HG03354 (cell line): ENCODE data around the gene LHX2.

Experiments
- ATAC-seq: cut with Tn5 transposase; IDR thresholded peaks from one replicate; pipeline ENCODE4 v1.9.1; 2021; ENCODE audit warnings: mild to moderate bottlenecking; ENCODE audit not compliant: unreplicated experiment, poor library complexity, severe bottlenecking

LHX2 gene

GRCh38 chr9:124022201-124023121, 10.9 kb downstream of the LHX2 start:
- ATAC-seq, result no peak

DNA sequence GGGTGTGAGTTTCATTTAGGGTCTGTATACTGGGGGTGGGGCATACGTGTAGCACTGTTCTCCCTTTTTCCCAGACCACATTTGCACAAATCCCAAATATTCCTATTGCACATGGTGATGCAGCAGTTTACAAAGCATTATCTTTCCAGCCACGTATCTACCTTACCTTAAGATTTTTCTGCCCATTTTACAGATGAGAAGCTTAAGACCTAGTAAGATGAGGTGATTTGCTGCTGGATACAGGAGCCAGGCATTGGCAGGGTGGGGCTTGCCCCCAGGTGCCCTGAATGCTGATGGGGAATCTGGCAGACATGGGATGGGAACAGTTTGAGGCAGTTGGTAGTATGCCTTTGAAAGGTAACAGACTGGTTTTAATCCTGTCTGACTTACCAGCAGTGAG, 12.5 kb downstream of the LHX2 start:
- no peak for ATAC-seq

GRCh38 chr9:124029617-124030016, 18.0 kb downstream of the LHX2 start:
- ATAC-seq, result no peak

DNA sequence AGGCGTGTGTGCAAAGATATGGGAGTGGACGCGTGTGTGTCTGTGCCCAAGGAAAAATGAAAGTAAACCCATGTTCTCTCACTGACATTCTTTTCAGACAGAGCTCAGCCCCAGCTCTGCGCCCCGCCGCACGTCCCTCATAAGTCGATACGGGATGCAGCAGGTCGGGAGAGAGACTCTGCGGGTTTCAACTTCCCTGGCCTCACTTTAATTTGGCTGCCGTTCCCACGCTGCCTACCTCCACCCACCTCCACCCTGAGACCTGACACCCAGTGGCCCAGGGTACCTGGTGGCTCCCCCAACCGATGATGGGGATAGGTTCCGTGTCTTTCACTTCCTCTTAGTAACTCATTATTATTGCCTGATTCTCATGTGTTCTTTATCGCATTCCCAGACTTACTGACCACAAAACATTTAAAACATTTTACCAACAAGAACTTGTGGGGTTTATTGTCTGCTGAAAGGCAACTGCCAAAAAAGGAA, 19.4 kb downstream of the LHX2 start:
- ATAC-seq, result no peak

- ATAC-seq, result no peak
Observed at GRCh38 chr9:124032247-124032646, 20.7 kb downstream of the LHX2 start.

- no peak for ATAC-seq
Observed at GRCh38 chr9:124033348-124033747, 21.8 kb downstream of the LHX2 start.

- no peak for ATAC-seq
Observed at GRCh38 chr9:124033967-124034366, 22.4 kb downstream of the LHX2 start.

DNA sequence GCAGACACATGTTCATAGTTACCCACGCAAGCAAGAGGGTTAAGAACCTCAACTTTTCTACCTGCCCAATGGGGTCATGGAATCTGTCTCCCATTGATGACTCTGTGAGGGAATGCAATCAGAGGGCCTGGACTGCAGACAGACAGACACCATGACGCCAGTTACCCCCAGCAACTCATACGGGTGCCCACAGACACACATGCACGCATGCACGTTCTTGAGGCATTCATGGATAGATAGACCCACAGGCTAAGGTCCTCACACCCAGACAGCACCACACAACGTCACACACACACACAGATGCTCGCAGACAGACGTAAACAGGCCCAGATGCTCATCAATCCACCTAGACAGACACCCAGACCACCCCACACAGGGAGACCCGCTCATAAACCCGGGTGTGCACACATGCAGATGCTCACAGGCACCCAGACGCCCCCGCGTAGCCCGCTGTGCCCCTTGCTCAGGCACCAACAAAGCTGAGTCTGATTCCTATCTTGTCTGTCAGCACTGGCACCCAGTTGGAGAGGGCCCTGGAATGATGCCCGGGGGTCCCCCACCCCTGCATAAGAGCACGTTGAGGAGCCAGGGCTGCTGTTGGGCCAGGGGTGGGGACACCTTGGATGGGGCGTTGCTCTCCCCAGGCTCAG, 23.6 kb downstream of the LHX2 start:
- ATAC-seq, result no peak

- no peak for ATAC-seq
Observed at GRCh38 chr9:124036578-124036977, 25.0 kb downstream of the LHX2 start.

DNA sequence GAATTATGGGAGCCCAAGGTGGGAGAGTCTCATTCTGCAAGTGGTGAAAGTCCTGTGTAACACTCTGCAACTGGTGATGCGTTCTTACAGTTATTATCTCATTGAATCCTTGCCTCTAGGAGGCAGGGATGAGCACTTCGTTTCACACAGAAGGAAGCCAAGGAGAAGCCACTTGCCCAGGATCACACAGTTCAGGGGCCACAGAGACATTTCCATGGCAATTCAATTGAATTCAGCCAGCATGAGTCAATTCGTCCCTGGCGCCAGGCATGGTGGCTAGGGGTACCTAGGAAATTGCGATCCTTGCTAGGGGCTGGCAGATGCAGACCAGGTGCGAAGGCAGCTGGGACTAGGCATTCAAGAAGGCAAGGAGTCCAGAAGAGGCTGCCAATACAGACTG, 26.2 kb downstream of the LHX2 start:
- ATAC-seq, result no peak

- ATAC-seq, result no peak
Observed at GRCh38 chr9:124038239-124038638, 26.7 kb downstream of the LHX2 start.

DNA sequence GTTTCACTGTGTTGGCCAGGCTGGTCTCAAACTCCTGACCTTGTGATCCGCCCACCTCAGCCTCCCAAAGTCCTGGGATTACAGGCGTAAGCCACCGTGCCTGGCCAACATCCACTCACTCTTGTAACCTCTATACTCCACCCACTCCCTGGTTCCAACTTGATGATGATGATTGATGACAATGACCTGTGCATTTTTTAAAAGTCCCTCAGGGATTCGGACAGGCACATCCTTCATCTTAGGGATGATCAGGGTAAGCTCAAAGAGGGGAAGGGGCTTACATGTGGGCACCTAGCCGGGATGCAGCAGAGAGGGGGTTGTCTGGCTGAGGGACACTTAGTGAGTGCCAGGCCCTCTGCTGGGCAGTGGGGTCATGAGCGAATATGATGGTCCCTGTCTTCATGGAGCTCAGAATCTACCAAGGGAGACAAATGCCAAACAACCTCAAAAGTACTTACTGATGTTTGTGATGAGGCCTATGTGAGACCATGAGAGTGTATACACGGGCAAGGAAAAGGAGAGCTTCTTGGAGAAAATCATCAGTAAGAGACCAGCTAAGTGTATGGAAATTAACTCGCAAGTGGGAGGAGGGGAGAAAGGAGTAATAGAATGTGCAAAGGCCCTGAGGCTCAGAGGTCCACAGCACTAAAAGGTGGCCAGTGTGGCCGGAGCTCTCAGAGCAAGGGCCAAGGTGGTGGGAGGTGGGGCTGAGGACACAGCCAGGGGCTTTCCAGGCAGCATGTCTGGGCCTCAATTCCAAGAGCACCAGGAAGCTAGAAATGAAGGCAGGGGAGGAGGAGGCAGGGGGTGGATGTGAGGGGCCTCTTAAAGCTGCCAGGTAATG, 27.4 kb downstream of the LHX2 start:
- no peak for ATAC-seq

- ATAC-seq, result no peak
Observed at GRCh38 chr9:124040186-124040931, 28.8 kb downstream of the LHX2 start.

DNA sequence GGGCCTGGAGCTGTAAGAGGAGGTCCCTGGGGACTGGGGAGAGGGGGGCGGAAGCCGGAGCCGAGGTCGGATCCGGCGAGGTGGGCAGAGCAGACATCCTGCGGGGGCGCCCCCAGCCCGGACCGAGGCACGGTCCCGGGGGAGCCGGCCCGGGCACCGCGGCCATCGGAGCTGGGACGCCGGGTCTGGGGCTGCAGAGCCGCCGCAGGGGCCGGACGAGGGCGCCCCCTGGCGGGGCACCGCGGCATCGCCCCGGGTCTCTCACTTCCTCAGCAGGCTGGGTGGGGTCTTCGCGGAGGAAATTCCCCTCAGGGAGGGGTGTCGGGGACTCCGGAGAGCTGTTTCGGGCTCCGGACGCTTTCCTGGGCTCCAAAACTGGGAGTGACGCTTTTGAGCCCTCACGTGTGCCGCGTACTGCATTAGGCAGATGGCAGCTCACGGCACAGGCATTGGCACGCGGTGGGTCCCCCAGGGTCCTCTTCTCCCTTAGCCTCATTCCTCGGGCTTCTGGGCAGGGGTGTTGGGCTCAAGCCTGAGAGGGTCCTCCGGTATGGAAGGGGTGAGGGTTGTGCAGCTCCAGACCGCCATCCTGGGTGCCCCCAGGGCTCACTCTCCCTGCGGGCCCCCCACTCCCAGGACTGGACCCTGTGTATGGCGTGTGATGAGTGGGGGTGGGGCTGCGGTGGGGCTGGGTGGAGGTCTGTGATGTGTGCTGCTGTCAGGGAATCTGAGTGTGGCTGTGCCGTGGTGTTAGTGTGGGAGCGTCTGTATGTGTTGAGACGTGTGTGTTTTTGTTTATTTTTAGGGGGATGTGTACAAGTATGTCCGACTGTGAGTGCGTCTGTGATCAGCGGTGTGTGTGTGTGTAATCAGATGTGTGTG, 29.6 kb downstream of the LHX2 start:
- no peak for ATAC-seq

DNA sequence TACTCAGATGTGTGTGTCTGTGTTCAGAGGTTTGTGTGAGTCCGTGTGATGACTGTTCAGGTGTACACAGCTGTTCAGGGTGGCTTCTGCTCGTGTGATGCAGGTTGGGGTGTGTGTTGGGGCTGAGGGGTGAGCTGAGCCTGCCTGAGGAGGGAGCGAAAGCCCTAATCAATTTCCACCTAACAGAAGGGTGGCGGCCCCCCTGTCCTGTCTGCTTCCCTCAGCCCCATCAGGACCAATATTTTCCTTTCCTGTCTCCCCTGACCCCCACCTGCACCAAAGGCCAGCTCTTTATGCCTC, 30.2 kb downstream of the LHX2 start:
- ATAC-seq, result no peak

GRCh38 chr9:124042201-124042721, 30.7 kb downstream of the LHX2 start:
- ATAC-seq, result no peak

DNA sequence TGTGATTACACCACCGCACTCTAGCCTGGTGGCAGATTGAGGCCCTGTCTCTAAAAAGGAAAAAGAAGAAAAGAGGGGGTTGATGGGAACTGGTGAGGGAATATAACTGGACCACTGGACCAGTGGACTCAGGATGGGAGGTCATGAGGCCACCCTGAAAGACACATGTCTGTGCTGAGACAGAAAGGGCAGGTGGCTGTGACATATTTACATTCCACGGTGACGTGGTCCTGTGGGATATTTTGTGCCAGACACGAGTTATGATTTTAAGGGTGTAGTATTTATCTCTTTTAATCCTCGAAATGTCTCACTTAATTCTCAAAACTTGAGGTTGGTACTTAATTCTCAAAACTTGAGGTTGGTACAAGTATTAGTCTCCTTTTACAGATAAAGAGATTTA, 32.9 kb downstream of the LHX2 start:
- ATAC-seq, result no peak

GRCh38 chr9:124045076-124045829, 33.7 kb downstream of the LHX2 start:
- no peak for ATAC-seq
